H4 (cell line): ENCODE data around the gene KHNYN. TPM values are rescaled to one million over a fixed set of nuclear protein-coding genes. Genes with fewer than 3 reads are reported as not detected.
"Not testable (repeated sequence)": the region's sequence is repeated elsewhere in the genome, so short reads cannot be mapped to it uniquely, and the experiment has no call there.

Source experiments
- DNase-seq: peaks from one replicate; pipeline ENCODE4 v3.0.0-alpha.2; 2015; ENCODE audit warnings: low spot score
- total RNA-seq: library from RNA; depleted of rRNA; stranded (reverse); fragments of >200 nt; shearing (Covaris generic); gene quantifications from 2 replicates; pipeline ENCODE4 v1.2.3, GENCODE V29; 2014; rRNA removed

Gene KHNYN
- total RNA-seq, 1 experiment from 2014 or later, result 12.8 TPM

- DNase-seq, result no peak
Observed at GRCh38 chr14:24473211-24473610, 43.5 kb downstream of the KHNYN start.

GRCh38 chr14:24475261-24475660 is 45.5 kb downstream of the KHNYN start:
- no peak for DNase-seq

GRCh38 chr14:24479999-24480398 is 50.2 kb downstream of the KHNYN start:
- DNase-seq, result not testable (repeated sequence)

GRCh38 chr14:24481622-24482324 is 52.0 kb downstream of the KHNYN start:
- peak; percentile 36 for DNase-seq

GRCh38 chr14:24482699-24483303 is 53.0 kb downstream of the KHNYN start:
- DNase-seq, result peak; percentile 72

GRCh38 chr14:24483604-24484252 is 54.0 kb downstream of the KHNYN start:
- peak; percentile 60 for DNase-seq

Other genes with a start within 250 kb of the KHNYN start
- gene IPO4, start 241.1 kb upstream of the KHNYN start, total RNA-seq, result 42.7 and 49.3 TPM in 2 replicates
- gene TM9SF1, start 234.5 kb upstream of the KHNYN start, total RNA-seq, result 96.0 and 96.4 TPM in 2 replicates
- gene TSSK4, start 224.3 kb upstream of the KHNYN start, total RNA-seq, result not detected in 2 replicates
- 61.1 and 66.9 TPM in 2 replicates for gene CHMP4A, start 216.5 kb upstream of the KHNYN start, total RNA-seq
- gene MDP1, start 213.9 kb upstream of the KHNYN start, total RNA-seq, result 35.6 and 36.7 TPM in 2 replicates
- 314 and 338 TPM in 2 replicates for gene NEDD8, start 197.6 kb upstream of the KHNYN start, total RNA-seq
- 78.4 and 98.2 TPM in 2 replicates for gene GMPR2, start 197.0 kb upstream of the KHNYN start, total RNA-seq
- 52.2 and 52.3 TPM in 2 replicates for gene TINF2, start 187.3 kb upstream of the KHNYN start, total RNA-seq
- gene TGM1, start 166.8 kb upstream of the KHNYN start, total RNA-seq, result 0.12 and 0.74 TPM in 2 replicates
- 15.1 and 18.9 TPM in 2 replicates for gene RABGGTA, start 158.4 kb upstream of the KHNYN start, total RNA-seq
- 5.8 and 6.0 TPM in 2 replicates for gene DHRS1, start 130.2 kb upstream of the KHNYN start, total RNA-seq
- gene NOP9, start 130.1 kb upstream of the KHNYN start, total RNA-seq, result 5.7 and 6.3 TPM in 2 replicates
- gene CIDEB, start 122.0 kb upstream of the KHNYN start, total RNA-seq, result not detected in 2 replicates
- gene LTB4R2, start 119.8 kb upstream of the KHNYN start, total RNA-seq, result 0.33 and 0.45 TPM in 2 replicates
- gene LTB4R, start 118.5 kb upstream of the KHNYN start, total RNA-seq, result 0.39 and 0.41 TPM in 2 replicates
- gene ADCY4, start 94.9 kb upstream of the KHNYN start, total RNA-seq, result not detected in 2 replicates
- not detected in 2 replicates for gene RIPK3, start 90.0 kb upstream of the KHNYN start, total RNA-seq
- 7.1 and 9.5 TPM in 2 replicates for gene NFATC4, start 61.8 kb upstream of the KHNYN start, total RNA-seq
- 0.14 and 0.21 TPM in 2 replicates for gene NYNRIN, start 31.0 kb upstream of the KHNYN start, total RNA-seq
- 0.08 and 0.29 TPM in 2 replicates for gene CBLN3, start 286 bp upstream of the KHNYN start, total RNA-seq
- gene SDR39U1, start 12.8 kb downstream of the KHNYN start, total RNA-seq, result 8.6 and 11.3 TPM in 2 replicates
- not detected in 2 replicates for gene CMA1, start 78.3 kb downstream of the KHNYN start, total RNA-seq
- gene CTSG, start 146.3 kb downstream of the KHNYN start, total RNA-seq, result not detected in 2 replicates
- gene GZMH, start 179.7 kb downstream of the KHNYN start, total RNA-seq, result not detected in 2 replicates
- not detected in 2 replicates for gene GZMB, start 204.2 kb downstream of the KHNYN start, total RNA-seq